ENCODE measurements around the gene FARP1.

The FARP1 gene

DNA sequence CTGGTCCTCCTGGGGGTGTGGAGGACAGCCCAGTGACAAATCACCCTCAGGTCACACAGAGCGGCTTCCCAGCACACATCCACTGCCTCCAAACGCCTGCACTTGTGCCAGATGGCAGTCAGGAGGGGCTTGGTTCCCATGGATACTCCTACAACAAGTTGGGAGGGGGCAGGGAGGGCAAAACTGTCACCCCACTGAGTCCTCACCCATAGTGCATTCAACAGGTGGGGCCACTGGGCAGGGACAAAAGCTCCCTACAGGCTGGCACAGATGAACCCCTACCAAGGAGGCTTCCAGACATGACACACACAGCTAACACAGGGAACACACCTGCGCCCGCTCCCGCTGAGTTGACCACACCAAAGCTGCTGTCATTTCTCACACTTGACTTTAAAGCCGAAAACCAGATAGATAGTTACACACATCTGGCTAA, 313.5 kb downstream of the FARP1 start:
- DNase-seq = peak in 1 of 58 donors; percentile 11

DNA sequence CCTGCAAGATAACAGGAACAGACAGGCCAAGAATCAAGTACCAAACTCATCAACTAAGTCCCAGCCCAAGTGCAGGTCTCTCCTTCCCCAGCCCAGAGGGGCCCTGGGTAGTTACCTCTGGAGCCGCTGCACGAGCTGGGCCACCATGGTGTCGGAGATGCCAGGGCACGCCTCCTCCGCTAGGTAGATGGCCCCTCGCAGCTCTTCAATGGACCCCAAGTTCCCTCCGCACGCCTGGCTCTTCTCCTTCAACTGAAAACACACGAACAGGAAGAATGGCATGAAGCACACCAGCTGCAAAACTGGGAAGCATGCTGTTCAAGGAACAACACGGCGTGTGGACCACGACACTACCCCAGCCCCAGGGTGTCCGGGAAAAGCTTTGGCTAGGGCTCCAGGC, 314.2 kb downstream of the FARP1 start:
- DNase-seq = no peak

DNA sequence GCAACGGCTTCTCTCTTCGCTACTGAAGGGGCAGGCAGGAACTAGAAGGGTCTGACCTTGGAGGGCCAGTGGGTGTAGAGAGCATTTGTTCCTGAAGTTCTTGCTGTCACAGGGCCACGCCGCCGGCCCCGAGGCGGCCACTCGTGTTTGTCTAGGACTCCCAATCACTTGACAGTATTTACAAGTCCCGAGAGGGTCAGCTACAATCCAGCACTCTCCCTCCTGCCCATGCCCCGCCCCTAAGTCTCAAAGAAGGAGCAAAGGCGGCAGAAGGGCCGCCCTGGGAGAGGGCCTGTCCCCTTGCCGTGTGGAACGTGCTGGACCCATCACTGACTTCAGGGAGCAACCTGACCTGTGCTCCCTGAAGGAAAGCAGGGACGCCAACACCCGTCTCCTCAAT, 315.5 kb downstream of the FARP1 start:
- DNase-seq = no peak

DNA sequence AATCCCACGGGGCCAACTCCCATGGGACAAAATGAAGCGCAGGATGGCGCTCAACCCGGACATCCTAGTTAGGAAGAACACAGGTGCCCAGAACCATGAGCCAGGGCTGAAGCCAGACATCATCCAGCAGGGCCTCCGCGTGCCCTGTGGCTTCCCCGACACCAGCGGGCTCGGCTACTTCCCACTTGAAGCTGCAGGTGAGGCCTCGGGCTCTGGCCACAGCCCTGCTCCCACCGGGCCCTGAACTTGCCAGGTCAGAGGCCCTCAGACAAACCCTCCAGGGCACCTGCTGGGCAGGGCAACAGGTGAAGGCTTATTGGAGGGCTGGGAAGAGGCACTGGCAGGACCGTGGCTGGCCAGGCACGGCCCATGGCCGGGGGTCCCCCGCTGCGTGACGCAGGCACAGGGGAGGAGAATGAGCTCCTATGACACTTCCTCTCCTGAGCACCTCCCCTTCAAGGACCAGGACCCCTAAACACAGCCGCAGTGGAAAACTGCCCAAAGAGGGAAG, 316.3 kb downstream of the FARP1 start:
- no peak for DNase-seq

DNA sequence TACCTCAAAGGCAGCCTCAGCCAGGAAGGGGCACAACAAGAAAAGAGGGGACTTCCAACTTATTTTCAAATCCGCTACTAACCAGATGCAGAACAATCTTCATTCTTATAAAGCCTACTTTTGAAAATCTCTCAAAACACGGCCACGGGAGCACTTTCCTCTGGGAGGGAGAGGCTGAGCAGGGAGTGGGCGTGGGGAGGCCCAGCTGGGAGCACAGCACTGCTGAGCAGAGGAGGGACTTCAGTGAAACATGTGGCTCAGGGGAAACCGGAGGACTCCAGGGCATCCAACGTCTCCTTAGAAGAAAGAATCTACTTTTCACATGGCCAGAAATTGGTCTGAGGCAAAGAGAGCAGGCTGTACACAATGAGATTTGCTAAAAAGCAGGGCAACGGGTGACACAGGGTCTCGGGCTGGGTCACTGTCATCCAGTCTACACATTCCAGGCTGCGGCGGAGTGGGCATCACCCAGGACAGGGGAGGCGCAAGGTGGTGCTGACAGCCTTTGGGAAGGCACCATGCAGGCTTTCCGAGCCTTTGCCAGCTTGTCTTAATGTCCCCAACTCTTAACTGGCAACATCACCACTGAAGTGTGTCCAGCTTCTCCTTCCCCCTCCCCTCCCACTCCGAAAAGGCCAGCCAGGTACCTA, 317.0 kb downstream of the FARP1 start:
- no peak for DNase-seq

DNA sequence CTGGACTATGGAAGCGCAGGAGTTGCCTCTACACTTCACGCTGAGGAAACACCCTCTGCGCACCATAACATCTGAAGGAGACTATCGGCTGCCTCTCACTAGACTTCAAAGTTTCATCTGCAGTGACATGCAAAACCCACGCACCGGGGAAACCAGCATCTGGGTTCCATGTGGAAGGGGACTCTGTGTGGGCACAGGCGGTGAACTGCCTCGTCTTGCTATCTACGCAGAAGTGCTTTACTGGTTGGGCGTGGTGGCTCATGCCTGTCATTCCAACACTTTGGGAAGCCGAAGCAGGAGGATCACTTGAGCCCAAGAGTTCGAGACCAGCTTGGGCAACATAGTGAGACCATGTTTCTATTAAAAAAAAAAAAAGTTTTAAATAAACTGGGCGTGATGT, 317.6 kb downstream of the FARP1 start:
- peak in 14 of 58 donors; percentile 12 to 65 (median 29) for DNase-seq

DNA sequence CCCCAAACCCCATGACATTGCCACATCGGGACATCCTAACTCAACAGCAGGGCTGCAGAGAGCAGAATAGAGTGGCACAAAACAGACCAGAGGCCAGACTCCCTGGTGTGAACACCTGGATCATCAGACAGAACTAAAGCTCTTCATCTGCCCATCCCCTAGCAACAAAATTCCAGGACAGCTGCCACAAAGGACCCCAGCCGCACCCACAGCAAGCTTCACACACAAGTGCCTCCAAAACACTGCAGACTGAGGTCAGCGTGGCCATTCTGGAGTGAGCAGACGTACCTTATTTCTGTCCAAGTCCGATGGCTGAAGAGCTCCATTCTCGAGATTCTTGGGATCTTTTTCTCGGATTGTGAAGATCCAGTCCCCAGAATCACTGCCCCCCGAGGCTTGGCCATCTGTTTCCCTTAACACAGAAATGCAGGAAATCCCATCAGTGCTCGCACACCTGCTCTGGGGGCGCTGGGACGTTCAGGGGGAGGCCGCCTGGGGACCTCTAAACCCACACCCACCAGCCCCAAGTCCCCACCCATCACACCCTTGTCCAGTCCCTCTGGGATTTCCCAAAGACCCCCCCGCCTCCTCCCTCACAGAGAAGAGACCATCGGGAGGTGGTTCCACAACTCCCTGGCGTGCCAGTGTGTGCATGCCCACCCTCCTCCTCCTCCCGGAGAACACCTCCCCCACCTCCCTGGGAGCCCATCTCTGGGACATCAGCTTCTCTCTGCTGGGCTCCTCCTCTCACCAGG, 318.8 kb downstream of the FARP1 start:
- DNase-seq = no peak

DNA sequence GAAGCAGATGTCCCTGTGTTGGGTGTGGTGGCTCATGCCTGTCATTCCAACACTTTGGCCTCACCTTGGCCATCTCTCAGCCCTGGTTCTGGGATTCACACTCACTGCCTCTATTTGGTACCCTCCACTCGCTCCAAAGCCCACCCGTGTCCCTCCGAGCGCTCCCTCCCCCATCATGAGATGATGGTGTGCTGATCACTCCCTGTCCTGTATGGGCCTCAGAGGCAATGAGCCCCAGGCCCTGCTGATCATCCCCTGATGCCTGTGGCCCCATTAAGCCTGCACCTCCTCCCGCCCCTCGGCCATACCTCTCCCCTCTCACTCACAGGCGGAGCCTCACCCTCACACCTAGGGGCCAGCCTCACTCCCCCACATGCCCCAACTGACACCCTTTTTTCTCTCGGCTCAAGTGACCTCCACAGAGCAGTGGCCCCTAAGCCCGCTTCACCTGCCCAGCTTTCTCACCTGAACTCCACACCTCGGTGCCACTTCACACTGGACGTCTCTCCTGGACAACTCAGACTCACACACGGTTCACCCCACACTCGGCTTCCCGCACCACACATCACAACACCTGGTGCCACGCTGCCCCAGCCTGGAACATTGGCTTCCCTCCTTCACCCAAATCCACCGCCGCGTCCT, 319.5 kb downstream of the FARP1 start:
- DNase-seq = no peak

DNA sequence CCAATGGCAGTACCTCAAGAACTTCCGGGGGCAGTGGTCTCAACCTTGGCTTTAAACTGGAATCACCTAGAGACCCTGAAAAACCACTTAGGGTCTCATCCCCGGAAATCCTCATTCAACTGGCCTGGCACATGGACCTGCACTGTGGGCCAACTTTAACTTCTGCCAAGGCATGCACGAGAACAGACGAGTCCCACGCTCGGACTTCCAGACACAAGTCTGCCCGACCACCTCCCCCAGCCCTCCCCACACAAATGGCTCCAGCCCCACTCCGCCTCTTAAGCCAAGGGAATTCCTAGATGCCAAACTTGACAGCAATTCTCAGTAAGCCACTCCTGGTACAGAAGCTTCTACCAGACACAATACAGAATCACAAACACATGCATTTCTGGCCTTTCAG, 320.1 kb downstream of the FARP1 start:
- DNase-seq = peak in 8 of 58 donors; percentile 10 to 60 (median 18)

DNA sequence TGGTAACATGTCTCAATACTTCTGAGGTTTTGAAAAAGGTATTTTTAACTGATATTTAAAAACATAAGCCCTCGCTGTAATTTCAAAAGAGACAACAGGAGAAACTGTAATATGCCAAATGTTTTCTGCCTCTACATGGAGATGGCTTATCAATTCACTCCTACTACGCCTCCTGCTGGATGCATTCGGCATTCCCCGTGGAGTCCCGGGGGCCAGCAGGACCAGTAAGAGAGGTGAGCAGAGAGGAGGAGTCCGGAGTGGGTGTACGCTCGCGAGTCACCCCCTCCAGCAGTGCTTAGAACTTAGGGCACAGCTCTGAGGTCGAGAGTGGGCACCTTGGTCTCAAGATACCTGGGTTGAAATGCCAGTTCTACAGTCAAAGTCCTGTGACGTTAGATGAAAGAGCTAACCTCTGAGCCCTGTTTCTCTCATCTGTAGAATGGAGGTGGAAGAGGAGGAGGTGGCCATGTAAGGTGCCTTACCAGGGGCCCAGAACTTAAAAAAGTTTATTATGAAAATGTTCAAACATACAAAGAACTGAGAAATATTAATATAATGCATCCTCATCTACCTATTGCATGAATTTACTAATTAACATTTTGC, 323.8 kb downstream of the FARP1 start:
- peak in 2 of 58 donors; percentile 11 to 13 for DNase-seq

DNA sequence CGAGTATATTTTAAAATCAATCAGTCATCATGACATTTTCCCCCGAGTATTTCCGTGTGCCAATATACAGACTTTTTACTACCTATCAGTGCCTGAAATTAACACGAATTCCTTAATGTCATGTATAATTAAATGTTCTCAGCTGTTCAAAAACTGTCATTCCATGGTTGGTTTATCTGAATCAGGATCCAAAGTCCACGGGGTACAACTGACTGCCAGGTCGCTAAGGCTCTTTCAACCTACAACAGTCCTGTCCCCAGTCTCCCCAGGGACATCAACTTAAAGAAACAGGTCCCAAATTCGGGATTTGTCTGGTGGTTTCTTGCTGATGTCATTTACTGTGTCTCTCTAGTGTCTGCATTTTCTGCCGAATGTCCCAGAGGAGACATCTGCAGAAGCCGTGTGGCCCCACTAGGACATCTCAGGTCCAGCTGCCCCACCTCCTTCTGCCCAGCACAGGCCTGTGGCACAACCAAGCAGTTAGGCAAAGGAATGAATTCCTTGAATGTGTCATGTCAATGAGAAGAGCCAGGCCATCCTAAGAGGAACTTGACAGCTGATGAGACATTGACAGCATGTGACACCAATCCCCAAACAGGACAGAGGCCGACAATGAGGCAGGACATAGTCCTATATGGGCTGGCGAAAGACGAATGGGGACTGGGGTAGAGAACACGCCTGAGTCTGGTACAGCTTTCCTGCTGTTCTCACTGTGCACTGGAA, 324.5 kb downstream of the FARP1 start:
- no peak for DNase-seq

DNA sequence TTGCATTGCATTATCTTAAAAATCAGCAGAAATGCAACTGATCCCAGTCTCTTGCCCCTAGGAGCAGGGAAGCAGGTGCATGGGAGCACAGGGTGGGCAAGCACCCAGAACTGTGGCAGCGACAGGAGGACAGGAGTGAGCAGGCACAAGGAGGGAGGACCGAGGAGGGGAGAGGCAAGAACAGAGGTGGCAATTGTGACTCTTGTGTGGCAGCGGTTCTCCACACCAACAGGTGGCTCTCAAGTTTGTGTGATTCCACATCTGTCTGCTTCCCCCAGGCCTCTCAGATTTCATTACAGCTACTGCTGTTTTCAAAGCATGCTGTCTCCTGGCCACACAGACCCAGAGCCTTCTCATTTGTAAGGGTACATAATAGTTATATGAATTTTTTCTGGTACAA, 325.5 kb downstream of the FARP1 start:
- no peak for DNase-seq

DNA sequence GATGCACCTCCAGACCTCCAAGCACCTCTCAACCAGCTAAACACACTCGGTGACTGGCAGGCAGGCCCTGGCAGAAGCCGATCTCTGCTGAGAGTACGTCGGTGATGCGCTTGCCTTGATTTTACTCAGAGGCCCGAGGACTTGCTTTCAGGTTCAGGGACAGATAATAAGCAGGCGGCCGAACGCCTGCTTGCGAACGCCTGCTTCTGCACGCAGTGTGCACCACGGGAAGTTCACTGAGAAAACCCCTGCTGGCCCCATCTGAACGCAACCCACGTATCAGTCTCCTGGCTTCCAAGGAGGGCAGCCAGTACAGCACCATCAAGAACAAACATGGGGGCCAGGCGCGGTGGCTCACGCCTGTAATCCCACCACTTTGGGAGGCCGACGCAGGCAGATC, 326.0 kb downstream of the FARP1 start:
- no peak for DNase-seq

DNA sequence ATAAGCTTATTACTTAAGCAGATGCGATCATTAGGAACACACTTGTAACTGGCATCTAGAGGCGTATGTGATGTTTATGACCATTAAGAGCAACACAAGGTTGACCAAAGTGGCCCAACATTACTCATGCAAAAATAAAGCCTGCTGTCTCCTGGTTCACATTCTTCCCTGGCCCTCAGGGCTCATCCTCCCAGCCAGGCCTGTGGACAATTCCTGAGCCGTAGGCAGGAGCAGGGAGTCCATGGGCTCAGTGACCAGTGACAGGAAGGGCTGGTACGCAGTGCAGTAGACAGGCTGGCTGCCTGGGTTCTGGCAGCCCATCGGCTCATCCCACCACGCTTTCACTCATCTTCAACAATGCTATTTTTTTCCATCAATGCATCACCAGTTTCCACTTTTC, 328.0 kb downstream of the FARP1 start:
- no peak for DNase-seq

DNA sequence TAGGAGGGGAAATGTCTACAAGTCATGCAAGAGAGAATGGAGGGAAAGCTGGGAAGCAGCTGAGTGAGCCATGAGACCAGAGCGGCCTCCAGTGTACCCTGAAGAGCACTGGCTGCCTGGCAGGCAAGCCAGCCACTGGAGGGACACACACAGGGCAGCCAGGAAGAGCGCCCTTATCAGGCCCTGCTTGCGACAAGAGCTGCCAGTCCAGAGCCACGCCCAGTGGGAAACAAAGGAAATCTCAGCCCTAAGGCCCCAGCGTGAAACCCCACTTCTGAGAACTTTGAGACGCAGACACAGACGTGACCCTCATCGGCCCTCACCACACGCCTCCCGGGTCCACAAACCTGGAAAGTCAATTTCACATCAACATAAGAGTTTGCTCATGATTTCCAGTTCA, 329.0 kb downstream of the FARP1 start:
- no peak for DNase-seq

DNA sequence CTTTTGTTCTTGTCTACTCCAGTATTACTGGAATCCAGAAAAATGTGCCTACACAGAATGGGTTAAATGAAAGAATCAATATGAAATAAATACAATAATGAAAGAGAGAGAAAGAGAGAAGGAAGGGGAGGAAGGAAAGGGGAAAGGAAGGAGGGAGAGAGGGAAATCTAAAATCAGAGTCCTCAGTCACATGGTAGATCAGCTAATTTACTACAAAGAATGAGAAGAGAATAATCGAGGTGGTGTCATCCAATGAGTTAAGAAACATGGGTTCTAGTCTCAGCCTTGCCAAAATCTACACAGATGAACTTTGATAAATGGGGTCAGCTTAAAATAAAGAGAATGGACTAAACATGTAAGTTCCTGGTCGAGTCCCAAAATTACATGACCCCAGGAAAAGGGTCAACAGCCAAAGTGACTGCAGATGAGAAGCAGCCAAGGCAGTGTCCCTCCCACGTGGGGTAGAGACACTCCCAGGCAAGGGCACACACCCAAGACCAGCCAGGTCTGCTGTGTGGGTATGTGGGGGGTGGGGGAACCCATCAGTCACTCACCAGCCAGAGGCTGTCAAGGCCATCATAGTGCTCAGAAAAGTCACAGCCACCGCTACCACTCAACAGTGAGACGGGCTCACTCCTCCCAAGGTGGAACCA, 330.4 kb downstream of the FARP1 start:
- DNase-seq = no peak

DNA sequence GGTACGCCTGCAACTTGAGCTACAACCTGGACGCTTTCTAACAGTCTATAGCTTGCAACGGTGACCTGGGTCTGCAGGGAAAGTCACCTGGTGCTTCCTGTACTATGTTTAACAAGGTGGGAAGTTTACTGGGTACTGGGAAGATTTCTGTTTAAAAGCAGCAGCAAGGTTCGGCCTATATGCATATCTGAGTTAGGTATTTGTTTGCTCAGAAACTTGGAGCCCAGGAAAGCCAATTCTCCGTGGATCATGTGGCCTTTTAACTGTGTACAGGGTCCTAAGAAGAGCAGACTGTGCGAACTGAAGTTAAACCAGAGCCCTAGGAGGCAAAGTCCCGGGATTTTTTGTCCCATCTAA, 330.9 kb downstream of the FARP1 start:
- DNase-seq = no peak

DNA sequence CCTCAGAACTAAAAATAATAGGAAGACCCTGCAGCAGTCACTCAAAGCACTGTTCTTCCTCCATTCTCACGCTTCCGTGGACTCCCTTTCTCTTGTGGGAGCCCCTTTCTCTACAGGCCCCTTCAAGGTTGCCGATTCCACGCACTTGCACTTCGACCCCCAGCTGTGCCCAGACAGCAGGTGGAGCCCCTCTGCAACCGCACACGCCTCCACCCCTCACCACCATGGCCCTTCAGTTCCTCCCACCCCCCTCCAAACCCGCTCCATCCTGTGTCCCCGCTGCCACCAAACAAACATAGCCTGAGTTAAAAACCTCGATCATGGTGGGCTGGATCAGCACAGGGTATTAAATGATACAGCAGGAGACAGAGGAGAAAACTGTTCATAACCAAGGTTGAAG, 331.4 kb downstream of the FARP1 start:
- DNase-seq = no peak

DNA sequence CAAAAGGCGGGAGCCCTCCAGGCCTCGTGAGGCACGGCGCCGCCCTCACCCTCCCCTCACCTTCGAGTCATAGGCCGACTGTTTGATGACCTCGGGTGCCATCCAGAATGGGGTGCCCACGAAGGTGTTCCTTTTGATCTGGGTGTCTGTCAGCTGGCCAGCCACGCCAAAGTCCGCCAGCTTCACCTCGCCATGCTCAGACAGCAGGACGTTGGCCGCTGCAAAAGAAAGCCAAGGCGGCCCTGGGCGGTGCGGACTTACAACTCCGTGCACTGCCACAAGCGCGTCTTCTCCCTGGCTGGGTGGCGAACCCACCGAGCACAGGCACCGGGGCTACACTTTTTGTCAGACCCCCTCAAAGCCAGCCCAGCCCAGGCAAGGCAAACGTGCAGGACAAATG, 331.9 kb downstream of the FARP1 start:
- DNase-seq = no peak

DNA sequence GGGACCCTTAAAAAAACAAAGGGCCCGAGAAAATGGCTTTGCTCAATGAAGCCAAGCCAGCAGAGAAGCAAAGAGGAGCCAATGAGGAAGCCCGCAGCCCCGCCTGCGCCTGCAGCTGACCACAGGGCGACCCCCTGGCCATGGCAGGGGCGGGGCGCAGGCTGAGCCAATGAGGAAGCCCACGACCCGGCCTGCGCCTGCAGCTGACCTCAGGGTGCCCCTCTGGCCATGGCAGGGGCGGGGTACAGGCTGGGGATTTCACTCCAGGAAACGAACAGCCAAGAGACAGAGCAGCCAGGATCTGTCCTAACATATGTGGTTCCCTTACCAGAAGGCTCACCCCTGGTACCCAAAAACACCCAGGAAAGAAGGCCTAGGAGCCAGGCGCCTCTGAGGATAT, 332.6 kb downstream of the FARP1 start:
- peak in 2 of 58 donors; percentile 20 to 26 for DNase-seq

DNA sequence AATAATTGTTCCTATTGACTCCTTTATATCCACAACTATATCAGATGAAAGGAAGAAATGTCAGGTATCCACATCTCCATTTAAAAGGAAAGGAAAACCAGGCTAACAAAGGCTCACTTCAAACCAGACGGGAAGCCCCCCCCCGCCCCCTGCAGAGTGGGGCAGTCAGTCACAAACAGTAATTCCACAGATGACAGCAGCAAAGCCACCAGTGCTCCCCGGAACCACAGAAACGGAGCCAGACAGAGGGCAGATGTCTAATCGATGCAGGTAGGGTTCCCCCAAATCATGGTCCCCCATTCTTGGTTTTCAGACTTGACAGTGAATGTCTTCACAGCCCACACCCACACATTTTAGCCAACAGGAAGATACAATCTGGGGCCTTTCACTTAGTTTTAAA, 333.2 kb downstream of the FARP1 start:
- DNase-seq = no peak

Measured in anterior cingulate cortex (tissue), 58 donors.